Stimulated activated CD4-positive, alpha-beta T cell treated with anti-CD3 and anti-CD28 coated beads, Interleukin-15, amount 100 ng/mL, for 24 hours (primary cell): ENCODE data around the gene TSPAN9.

Experiments
- DNase-seq: peaks from one replicate; pipeline ENCODE4 v3.0.0-alpha.2; 2020

Gene TSPAN9

GRCh38 chr12:3170423-3171194 is 93.4 kb downstream of the TSPAN9 start:
- no peak for DNase-seq

DNA sequence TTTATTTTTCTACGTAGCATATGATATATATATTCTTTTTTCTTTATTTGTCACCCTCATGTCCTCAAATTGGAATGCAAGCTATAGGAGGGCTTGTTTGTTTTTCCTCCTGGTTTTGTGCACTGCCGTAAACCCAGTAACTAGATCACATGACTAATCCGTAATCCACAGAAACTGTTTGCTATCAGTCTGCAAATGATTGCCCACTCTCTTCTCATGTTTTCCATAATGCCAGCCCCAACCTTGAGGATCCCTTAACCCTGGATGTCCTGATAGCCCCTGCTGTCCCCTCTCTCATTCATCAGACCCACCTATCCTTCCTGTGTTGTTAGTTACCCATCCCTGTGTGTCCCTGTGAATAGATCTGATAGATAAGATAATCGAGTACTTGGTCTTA is 94.0 kb downstream of the TSPAN9 start:
- DNase-seq, result no peak

GRCh38 chr12:3172124-3173007 is 95.2 kb downstream of the TSPAN9 start:
- DNase-seq, result no peak

GRCh38 chr12:3173008-3173553 is 95.9 kb downstream of the TSPAN9 start:
- DNase-seq, result no peak

GRCh38 chr12:3173912-3174311 is 96.7 kb downstream of the TSPAN9 start:
- no peak for DNase-seq

GRCh38 chr12:3175238-3175637 is 98.1 kb downstream of the TSPAN9 start:
- no peak for DNase-seq

DNA sequence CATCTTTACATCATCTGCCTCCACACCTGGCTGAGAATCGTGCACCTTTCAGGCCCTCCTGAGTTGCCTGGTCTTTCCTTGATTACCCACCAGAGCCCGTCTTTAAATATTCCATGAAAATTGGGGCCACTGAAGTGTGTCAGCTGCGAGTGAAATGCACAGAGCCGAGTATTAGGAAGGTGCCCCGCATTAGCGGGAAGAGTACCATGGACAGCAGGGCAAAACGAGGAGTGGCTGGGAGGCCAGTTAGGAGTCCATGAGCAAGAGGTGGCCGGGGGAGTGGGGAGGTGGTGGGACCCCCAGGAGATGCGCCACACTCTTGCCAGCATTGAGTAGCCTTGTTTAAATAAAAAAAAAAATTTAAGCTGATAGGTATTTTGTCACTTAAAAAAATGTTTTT is 99.6 kb downstream of the TSPAN9 start:
- DNase-seq, result no peak

- no peak for DNase-seq
These were observed 100.7 kb downstream of the TSPAN9 start for GRCh38 chr12:3177778-3178425.

DNA sequence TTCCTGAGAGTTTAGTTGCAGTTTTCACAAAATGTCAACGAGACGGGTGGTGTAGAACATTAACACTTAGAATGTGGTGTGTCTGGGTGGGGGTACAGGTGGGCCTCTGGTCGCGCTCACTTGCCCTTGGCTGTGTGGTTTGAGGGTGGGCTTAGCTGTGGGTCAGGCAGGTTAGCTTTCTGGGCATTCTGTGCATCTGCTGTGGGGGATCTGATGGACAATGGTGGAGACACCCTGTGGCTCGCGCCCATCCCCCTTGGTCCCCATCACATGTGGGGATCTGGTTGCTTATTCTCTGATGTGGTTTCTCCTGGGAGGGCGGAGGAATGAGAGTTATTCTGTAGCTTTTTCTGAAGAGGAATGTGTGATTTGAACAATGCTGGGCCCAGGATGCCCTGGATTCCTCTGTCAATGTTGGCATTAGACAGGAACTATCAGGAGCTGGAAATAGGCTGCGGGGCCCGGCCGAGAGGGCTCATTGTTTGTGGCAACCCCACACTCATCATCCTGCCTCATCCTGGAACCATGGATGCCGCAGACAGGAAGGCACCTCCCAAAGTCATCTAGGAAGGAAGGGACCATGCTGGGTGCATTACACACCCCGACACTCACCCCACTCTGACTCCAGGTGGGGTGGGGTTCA is 101.6 kb downstream of the TSPAN9 start:
- no peak for DNase-seq

GRCh38 chr12:3179731-3180130 is 102.6 kb downstream of the TSPAN9 start:
- DNase-seq, result no peak

DNA sequence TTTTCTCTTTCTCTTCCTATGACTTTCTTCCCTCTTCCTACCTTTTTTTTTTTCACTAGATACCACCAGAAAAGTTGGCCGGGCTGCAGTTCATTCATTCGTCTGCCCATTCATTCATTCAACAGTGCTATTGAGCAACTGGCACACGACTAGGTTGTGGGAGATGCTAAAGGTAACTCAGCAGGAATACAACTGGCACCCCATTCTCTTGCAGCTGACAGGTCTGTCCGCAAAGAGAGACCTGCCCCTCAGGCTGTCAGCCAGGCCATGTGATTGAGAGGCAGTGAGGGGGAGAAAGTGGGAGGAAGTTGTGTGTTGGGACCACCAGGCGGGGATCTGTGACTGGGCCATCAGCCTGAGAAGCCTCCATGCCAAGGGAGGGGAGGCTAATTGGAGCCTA is 105.2 kb downstream of the TSPAN9 start:
- DNase-seq, result no peak

GRCh38 chr12:3184485-3184884 is 107.3 kb downstream of the TSPAN9 start:
- DNase-seq, result no peak

GRCh38 chr12:3185260-3185870 is 108.2 kb downstream of the TSPAN9 start:
- no peak for DNase-seq

- DNase-seq, result no peak
These were observed 109.5 kb downstream of the TSPAN9 start for GRCh38 chr12:3186546-3187215.

- DNase-seq, result no peak
These were observed 110.9 kb downstream of the TSPAN9 start for GRCh38 chr12:3187846-3188770.

DNA sequence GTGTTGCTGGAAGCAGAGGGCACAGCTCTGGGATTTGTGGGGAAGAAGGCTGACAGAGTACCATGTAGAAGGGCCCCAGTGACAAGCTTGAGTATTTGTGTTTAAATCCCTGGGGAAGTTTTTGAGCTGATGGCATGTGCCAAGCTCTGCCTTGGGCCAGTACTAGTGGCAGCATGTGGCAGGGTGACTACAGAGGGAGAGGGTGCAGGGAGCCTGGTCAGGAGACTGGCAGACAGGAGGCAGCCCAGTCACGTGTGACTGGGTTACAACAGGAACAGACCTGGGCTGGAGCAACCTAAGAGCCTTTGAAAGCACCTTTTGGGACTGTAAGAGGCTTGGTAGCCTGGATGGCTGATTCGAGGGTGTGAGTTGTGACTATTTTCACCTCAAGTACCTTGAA is 112.1 kb downstream of the TSPAN9 start:
- DNase-seq, result no peak

- DNase-seq, result no peak
These were observed 112.9 kb downstream of the TSPAN9 start for GRCh38 chr12:3190101-3190500.

DNA sequence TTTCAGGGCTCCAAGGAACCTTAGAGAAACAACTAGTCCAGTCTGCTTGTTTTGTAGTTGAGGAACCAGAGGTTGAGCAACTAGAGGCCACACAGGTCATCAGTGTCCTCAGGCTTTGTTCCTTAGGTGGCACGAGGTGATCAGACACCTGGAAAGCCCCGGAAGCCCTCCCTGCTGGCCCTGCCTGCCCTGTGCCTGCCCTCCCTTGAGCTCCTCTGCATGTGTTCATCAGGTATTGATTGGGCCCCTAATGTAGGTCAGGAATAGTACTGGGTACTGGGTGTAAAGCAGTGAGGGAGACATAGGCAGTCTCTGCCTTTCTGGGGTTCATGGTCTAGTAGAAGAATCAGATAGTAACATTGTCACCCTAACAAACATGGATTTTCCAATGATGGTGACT is 114.3 kb downstream of the TSPAN9 start:
- no peak for DNase-seq

GRCh38 chr12:3192221-3192620 is 115.0 kb downstream of the TSPAN9 start:
- no peak for DNase-seq

DNA sequence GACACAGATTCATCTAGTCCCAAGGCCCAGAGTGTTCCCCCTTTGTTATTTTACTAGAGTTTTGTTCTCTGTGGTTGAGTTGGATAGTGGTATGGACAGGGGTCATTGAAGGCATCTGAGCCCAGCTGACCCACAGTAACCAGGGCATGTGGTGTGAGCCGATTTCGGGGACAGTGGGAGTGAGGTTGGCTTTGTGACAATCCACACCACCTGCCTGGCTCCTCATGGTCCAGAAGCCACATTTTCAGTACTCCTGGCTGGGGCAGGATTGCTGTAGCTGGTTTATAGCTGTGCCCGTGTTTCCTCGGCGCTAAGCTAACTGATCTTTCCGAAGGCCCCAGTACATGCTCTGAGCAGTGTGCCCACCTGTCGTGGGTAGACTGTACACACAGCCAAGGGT is 116.0 kb downstream of the TSPAN9 start:
- DNase-seq, result no peak

- DNase-seq, result no peak
These were observed 116.6 kb downstream of the TSPAN9 start for GRCh38 chr12:3193755-3194154.
